Measurements from ENCODE around the gene KDM4C.
A peak's percentile ranks its signal among the peaks of the same experiment; 100 is the strongest.
"Not testable (repeated sequence)": the region's sequence is repeated elsewhere in the genome, so short reads cannot be mapped to it uniquely, and the experiment has no call there.

Gene KDM4C

DNA sequence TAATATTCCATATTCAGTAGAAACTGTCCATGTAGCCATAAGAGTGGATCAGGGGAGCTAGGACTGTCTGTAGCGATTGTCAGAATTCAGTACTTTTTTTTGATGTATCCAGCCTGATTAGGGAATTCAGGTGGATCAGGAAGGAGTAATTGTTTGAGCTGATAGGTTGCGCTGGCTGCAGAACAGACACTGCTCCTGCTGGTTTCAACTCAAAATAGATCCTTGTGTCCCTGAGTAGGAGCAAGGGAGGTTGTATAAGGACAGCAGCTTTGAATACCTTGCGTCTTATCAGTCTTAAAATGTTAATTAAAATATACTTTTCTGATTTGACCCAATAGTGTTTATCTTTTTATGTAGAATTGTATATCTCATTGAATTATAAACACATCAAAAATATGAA, 229.6 kb downstream of the KDM4C start:
- no peak for DNase-seq

GRCh38 chr9:6991418-6991817, 233.6 kb downstream of the KDM4C start:
- DNase-seq: no peak

DNA sequence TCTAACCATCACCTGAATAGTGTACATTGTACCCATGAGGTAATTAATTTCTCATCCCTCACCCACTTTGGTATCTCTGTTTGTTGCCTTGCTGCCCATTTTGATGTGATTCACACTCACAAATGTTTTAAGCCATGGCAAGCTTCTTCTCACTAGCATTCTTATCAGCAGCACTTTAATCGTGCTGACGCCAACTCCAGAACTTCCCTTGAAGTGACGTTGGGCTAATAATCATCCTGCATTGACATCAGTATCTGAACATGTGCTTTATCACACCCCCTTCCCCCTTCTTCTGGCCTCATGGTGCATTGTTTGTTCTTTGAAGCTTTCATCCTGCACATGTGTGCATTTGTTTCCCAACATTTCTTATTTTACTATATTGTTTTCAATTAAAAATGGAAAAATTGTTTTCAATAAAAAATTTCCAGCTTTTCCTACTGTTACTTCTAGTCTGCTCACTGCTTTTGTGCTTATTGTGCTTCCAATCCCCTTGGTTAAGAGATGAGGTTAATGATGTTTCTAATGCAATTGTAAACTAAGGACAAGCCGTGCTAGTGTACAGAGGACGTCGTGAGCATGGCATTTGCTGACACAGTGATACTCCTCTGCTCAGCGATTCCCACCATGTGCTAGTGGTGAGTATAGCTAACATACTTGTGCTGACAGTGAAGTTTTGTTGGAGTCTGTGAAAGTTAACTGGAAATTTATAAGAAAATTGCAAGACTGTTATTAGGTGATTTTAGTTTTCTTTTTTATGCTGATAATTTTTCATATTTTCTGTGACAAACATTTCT, 238.5 kb downstream of the KDM4C start:
- DNase-seq: no peak

- DNase-seq: no peak
These were observed 239.6 kb downstream of the KDM4C start for GRCh38 chr9:6997330-6997729.

- no peak for DNase-seq
These were observed 242.0 kb downstream of the KDM4C start for GRCh38 chr9:6999794-7000193.

DNA sequence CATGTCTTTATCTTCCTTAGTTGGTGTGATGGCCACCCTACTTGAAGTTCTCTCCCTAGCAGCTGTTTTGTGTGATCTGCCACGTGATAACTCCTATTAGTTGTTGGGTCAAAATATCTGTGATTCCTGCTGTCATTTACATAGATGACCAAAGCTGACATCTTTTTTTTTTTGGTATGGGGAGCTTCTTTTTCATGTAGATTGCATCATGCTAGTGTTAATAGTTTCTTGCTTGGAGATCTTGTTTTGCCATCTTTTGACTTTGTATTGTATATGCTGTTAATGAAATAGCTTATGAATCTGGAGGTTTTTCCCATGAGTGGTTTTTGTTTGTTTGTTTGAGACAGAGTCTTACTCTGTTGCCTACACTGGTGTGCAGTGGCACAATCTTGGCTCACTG, 243.8 kb downstream of the KDM4C start:
- DNase-seq: no peak

GRCh38 chr9:7003861-7004260, 246.1 kb downstream of the KDM4C start:
- no peak for DNase-seq

DNA sequence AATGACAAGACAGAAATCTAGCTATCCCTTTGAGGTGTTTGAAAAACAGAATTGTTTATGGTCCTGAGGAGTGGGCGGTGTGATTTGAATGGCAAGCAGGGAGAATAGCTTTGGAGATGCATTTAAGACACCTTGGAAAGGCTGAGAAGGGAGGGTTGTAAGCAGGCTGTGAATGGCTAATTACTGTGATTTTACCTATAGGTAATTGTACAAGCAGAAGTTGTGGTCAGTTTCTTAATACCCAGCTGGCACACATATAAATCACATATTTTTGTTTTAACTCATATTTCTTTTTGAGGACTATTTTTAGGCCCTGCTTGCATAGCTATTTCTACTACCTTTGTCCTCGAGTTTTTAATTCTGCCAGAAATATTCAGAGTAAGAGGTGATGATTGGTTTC, 248.6 kb downstream of the KDM4C start:
- no peak for DNase-seq

- no peak for DNase-seq
These were observed 250.6 kb downstream of the KDM4C start for GRCh38 chr9:7008411-7008810.

- DNase-seq: no peak
These were observed 251.3 kb downstream of the KDM4C start for GRCh38 chr9:7009065-7009464.

DNA sequence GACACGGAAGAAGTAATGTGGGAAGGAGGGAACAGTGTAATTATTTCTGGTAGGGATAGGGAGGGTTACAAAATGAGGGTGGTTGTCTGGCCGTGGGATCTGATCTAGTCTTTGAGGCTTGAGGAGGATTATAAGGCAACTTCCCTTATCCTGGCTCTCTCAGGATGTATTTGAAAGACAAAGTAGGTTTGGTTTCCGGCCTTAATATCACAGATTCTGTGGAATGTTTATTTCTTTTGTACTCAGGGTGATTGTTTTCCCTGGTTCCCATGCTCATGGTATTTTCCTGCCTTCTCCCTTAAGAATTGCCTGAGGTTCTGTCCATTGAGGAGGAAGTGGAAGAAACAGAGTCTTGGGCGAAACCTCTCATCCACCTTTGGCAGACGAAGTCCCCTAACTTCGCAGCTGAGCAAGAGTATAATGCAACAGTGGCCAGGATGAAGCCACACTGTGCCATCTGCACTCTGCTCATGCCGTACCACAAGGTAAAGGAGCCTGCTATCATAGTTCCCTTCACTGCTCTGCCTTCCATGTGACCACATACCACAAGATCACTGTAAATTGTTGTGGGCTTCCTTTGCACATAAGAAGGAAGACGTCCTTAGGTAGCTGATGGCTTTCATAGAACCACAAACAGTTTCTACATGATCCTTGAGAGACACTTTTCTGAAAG, 253.8 kb downstream of the KDM4C start:
- no peak for DNase-seq

DNA sequence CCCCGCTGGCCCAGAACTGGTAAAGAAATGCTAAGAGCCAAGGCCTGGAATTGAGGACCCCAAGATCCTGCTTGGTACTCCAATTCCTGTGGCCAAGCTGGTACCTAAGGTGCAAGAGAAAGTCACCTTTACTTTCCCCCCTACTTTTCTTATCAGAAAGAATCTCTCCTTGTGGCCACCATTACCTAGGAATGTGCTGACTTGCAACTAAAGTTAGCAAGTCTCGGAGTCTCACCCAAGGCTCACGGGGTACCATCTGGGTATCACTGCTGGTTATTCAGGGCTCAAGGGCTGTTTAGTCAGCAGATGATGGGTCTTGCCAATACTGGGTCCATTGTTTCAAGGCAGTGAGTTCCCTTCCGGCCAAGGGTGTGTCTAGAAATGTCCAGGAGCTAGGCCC, 270.2 kb downstream of the KDM4C start:
- no peak for DNase-seq

GRCh38 chr9:7028591-7028990, 270.8 kb downstream of the KDM4C start:
- DNase-seq: no peak

DNA sequence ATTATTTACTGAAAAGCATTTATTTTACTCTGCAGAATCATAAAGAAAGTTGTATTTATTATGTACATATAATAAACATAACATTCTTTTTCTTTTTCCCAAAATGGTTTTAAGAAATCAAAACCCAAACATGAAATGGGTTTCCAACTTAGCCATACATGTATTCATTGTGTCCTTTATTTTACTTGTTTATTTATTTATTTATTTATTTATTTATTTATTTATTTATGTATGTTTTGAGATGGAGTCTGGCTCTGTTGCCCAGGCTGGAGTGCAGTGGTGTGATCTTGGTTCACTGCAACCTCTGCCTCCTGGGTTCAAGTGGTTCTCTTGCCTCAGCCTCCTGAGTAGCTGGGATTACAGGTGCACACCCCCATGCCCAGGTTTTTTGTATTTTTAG, 273.2 kb downstream of the KDM4C start:
- not testable (repeated sequence) for DNase-seq

- DNase-seq: no peak
These were observed 275.6 kb downstream of the KDM4C start for GRCh38 chr9:7033076-7034045.

GRCh38 chr9:7037176-7037575, 279.4 kb downstream of the KDM4C start:
- DNase-seq: no peak

DNA sequence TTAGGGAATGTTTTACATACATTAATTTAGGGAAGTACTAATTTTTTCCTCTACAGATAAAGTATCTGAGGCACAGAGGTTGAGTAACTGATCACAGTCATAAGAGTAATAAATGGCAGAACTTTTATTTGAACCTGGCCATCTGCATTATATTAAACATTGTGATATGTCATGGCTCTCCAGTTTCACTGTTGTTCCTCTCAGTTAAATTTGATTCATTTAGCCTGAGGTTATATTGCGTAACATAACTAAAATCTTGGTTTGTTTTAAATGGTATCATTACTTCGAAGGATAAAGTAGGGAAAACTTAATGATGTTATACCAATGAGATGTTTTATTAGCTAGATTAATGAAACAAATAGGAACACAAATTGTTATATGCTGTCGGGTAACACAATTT, 284.4 kb downstream of the KDM4C start:
- DNase-seq: no peak

GRCh38 chr9:7045361-7045760, 287.6 kb downstream of the KDM4C start:
- DNase-seq: peak; percentile 16

DNA sequence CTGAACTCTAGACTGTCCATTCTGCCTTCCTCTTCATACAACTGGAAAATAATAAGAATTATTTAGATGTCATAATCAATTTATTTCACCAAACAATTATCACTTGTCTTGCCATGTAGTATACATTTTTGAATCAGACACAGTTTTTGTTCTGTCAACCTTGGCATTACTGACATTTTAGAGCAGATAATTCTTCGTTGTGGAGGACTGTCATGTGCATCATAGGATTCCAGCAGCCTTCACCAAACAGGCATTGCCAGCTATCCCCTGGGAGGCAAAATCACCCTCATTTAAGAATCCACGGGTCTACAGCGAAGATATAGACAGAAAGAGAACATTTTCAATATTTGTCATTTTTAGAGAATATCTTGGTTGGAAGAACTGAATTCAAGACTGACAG, 293.9 kb downstream of the KDM4C start:
- DNase-seq: no peak

DNA sequence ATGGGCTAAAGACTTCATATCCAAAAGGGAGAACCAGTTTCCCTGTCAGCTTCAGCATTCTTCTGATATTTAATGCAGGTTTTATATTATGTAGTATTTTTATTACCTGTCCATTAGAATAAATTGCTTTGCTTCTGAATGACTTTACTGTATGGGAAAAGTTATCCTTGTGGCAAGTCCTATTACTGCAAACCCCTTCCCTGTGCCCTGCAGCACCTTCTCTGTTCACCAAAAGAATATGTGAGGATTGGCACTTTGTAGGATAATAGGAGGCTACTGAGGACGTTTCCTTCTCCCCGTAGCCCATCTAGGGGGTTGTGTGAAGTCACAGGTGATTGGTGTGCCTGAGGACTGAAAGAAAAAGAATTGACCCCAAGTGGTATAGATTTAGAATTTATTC, 296.1 kb downstream of the KDM4C start:
- no peak for DNase-seq

DNA sequence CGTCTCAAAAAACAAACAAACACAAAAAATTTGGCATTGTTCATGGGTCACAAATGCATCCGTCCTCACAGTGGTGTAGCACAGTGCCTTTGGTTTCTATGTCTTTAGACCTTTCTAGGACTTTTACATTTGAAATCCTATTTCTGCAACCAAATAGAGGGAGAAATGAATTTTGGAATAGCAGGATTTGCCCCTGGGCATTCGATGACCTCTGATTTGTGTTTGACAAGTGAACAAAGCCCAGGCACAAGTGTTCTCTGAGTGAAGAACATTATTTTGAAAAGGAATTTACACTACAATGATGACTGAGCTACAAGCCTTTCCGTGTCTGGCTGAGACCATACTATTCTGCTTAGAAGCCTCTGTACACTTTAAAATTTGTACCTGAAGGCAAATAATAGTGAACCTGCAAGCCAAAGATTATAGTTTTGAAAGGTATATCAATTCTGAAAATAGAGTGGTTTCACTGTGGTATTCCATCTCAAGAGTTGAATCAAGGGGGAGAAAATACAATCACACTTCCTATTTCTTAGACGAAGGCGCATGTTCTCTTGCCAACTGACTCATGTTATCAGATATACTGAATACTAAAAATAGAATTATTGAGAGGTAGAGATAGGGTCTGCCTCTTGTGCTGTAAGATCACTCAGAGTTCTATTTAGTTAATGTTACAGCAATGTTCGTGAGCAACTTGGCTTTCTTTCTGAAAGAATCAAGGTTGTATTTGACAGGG, 297.6 kb downstream of the KDM4C start:
- no peak for DNase-seq

DNA sequence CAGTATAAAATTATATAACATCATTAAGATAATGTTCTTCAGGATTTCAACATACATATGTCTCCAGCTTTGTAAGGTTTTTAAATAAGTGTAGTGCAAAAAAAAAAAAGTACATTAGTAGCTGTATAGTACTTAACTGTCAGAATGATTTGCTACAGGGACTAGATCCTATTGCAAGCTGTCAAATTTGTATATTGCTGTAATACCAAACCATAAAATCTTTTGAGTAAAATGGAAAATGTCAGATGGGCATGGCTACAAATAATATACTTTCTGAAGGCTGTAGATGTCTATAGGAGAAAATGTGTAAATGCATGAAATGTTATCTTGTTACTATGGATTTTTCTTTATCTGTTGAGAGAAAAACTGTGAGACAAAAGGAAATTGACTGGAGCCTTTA, 298.5 kb downstream of the KDM4C start:
- no peak for DNase-seq

GRCh38 chr9:7058473-7058872, 300.7 kb downstream of the KDM4C start:
- DNase-seq: no peak

Measured in HCEC 1CT (cell line).